ENCODE results near the gene XRRA1. TPM values are rescaled to one million over a fixed set of nuclear protein-coding genes. Genes with fewer than 3 reads are reported as not detected.
"Not testable (repeated sequence)": the region's sequence is repeated elsewhere in the genome, so short reads cannot be mapped to it uniquely, and the experiment has no call there.

The XRRA1 gene
- total RNA-seq, 1 donor from 2014 or later, result 7.0 TPM

- DNase-seq, result no peak
- Histone ChIP-seq H3K4me3 (no peak overlapping the region), H3K27me3 (ENCODE audit: low read depth) (no peaks in the 10 kb centered on the region), H3K36me3 (peaks cover 36% of the 10 kb centered on the region), H3K4me1 (peaks cover 7% of the 10 kb centered on the region), H3K27ac (replicated peaks) (no peak overlapping the region), H3K9me3 (replicated peaks) (no peaks in the 10 kb centered on the region)
- intact Hi-C loops (cut with micrococcal nuclease), result no loop called here
- TF ChIP-seq CTCF (IDR thresholded peaks at IDR 0.05; ENCODE audit: borderline replicate concordance), result no peak
Measured at GRCh38 chr11:74837191-74837590, 111.7 kb downstream of the XRRA1 start.

- no peak overlapping the region for H3K4me3 ChIP-seq
- peaks cover 20% of the 10 kb centered on the region for H3K9me3 ChIP-seq (replicated peaks)
- TF ChIP-seq CTCF (IDR thresholded peaks at IDR 0.05; ENCODE audit: borderline replicate concordance), result no peak
- intact Hi-C loops (cut with micrococcal nuclease), result no loop called here
- no peak overlapping the region for H3K27ac ChIP-seq (replicated peaks)
- H3K27me3 ChIP-seq (ENCODE audit: low read depth), result no peaks in the 10 kb centered on the region
- H3K36me3 ChIP-seq, result peaks cover 35% of the 10 kb centered on the region
- peaks cover 13% of the 10 kb centered on the region for H3K4me1 ChIP-seq
- DNase-seq, result no peak
Measured at GRCh38 chr11:74826901-74827300, 122.0 kb downstream of the XRRA1 start.

- peaks cover 35% of the 10 kb centered on the region for H3K36me3 ChIP-seq
- intact Hi-C loops (cut with micrococcal nuclease); H3K4me3 ChIP-seq; H3K27ac ChIP-seq (replicated peaks); H3K27me3 ChIP-seq (ENCODE audit: low read depth); DNase-seq: not testable (repeated sequence)
- peaks cover 20% of the 10 kb centered on the region for H3K9me3 ChIP-seq (replicated peaks)
- peaks cover 23% of the 10 kb centered on the region for H3K4me1 ChIP-seq
Measured at GRCh38 chr11:74825596-74825995, 123.3 kb downstream of the XRRA1 start.

GRCh38 chr11:74824285-74824982 is 124.5 kb downstream of the XRRA1 start:
- no peak for DNase-seq
- no peaks in the 10 kb centered on the region for H3K27me3 ChIP-seq (ENCODE audit: low read depth)
- intact Hi-C loops (cut with micrococcal nuclease), result no loop called here
- no peak overlapping the region for H3K27ac ChIP-seq (replicated peaks)
- no peak for TF ChIP-seq CTCF (IDR thresholded peaks at IDR 0.05; ENCODE audit: borderline replicate concordance)
- peaks cover 20% of the 10 kb centered on the region for H3K9me3 ChIP-seq (replicated peaks)
- no peak overlapping the region for H3K4me3 ChIP-seq
- peaks cover 31% of the 10 kb centered on the region for H3K36me3 ChIP-seq
- peaks cover 35% of the 10 kb centered on the region for H3K4me1 ChIP-seq

- peak overlapping the region; percentile 60 for H3K27ac ChIP-seq (replicated peaks)
- H3K27me3 ChIP-seq (ENCODE audit: low read depth), result no peaks in the 10 kb centered on the region
- H3K9me3 ChIP-seq (replicated peaks), result peaks cover 20% of the 10 kb centered on the region
- peaks cover 53% of the 10 kb centered on the region for H3K4me1 ChIP-seq
- no peak for TF ChIP-seq CTCF (IDR thresholded peaks at IDR 0.05; ENCODE audit: borderline replicate concordance)
- H3K4me3 ChIP-seq, result no peak overlapping the region
- DNase-seq, result no peak
- intact Hi-C loops (cut with micrococcal nuclease), result no loop called here
- H3K36me3 ChIP-seq, result peaks cover 44% of the 10 kb centered on the region
Measured at GRCh38 chr11:74822170-74822569, 126.7 kb downstream of the XRRA1 start.

GRCh38 chr11:74820763-74821162 is 128.1 kb downstream of the XRRA1 start:
- H3K27ac ChIP-seq (replicated peaks), result no peak overlapping the region
- TF ChIP-seq CTCF (IDR thresholded peaks at IDR 0.05; ENCODE audit: borderline replicate concordance), result no peak
- intact Hi-C loops (cut with micrococcal nuclease), result no loop called here

More at GRCh38 chr11:74820763-74821162, 128.1 kb downstream of the XRRA1 start:
- peaks cover 13% of the 10 kb centered on the region for H3K9me3 ChIP-seq (replicated peaks)
- H3K27me3 ChIP-seq (ENCODE audit: low read depth), result no peaks in the 10 kb centered on the region
- no peak for DNase-seq
- H3K4me3 ChIP-seq, result no peak overlapping the region
- H3K36me3 ChIP-seq, result peaks cover 31% of the 10 kb centered on the region
- H3K4me1 ChIP-seq, result peaks cover 54% of the 10 kb centered on the region

Data from left ventricle myocardium inferior (tissue), 1 donor.